Measurements from ENCODE around the gene BAAT.
"Not testable (repeated sequence)": the region's sequence is repeated elsewhere in the genome, so short reads cannot be mapped to it uniquely, and the experiment has no call there.

The BAAT gene
- total RNA-seq: 0.09 to 0.58 (median 0.17) reads per million in 3 donors

DNA sequence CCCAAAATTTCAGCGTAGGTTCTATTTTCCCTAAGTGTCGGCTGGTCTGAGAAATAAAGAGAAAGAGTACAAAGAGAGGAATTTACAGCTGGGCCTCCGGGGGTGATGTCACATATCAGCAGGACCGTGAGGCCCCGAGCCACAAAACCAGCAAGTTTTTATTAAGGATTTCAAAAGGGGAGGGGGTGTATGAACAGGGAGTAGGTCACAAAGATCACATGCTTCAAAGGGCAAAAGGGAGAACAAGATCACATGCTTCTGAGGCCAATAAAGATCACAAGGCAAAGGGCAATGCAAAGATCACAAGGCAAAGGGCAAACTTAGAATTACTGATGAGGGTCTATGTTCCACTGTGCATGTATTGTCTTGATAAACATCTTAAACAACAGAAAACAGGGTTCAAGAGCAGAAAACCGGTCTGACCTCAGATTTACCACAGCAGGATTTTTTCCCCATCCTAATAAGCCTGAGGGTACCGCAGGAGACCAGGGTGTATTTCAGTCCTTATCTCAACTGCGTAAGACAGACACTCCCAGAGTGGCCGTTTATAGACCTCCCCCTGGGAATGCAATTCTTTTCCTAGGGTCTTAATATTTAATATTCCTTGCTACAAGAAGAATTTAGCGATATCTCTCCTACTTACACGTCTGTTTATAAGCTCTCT lies at the start of gene BAAT:
BAAT (minus strand) TSS at position 134 of the 664 bp plus-strand sequence. CDS start 13,602 bp downstream, outside the sequence.
- not testable (repeated sequence) for H3K4me1 ChIP-seq (ENCODE audit: control insufficient read depth, insufficient read depth, low read length, poor library complexity, severe bottlenecking); H3K27me3 ChIP-seq (replicated peaks; ENCODE audit: control insufficient read depth, insufficient read depth, low read length, poor library complexity, severe bottlenecking); DNase-seq; H3K36me3 ChIP-seq (ENCODE audit: control insufficient read depth, insufficient read depth, low read length); H3K9me3 ChIP-seq (ENCODE audit: control insufficient read depth, low read length); H3K27ac ChIP-seq (ENCODE audit: insufficient read depth, low read length, poor library complexity, severe bottlenecking); H3K4me3 ChIP-seq (ENCODE audit: insufficient read depth, low read depth, low read length, poor library complexity, severe bottlenecking)

DNA sequence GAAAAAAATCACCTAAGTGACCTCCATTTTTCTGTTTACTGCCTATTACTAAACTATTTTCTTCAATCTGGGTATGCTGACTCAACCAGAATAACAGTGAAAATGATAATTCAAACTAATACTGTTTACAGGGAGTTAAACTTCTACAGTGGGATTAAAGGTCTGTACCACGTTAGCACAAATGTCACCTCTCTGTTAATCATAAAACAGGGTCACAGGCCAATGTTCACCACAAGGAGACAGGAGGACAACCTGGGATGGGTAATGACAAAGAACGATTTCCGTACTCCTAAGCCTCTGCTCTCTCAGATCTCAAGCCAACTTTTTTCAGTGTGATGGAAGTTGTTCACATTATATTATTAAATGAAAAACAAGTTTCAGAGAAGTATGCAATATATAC lies 48.4 kb upstream of the BAAT start:
- no peaks in the 10 kb centered on the region for H3K9me3 ChIP-seq (ENCODE audit: control insufficient read depth, low read length)
- H3K4me3 ChIP-seq (ENCODE audit: insufficient read depth, low read depth, low read length, poor library complexity, severe bottlenecking): no peak overlapping the region
- no peak overlapping the region for H3K27ac ChIP-seq (ENCODE audit: insufficient read depth, low read length, poor library complexity, severe bottlenecking)
- H3K27me3 ChIP-seq (replicated peaks; ENCODE audit: control insufficient read depth, insufficient read depth, low read length, poor library complexity, severe bottlenecking): peaks cover 4% of the 10 kb centered on the region
- no peaks in the 10 kb centered on the region for H3K4me1 ChIP-seq (ENCODE audit: control insufficient read depth, insufficient read depth, low read length, poor library complexity, severe bottlenecking)
- H3K36me3 ChIP-seq (ENCODE audit: control insufficient read depth, insufficient read depth, low read length): no peaks in the 10 kb centered on the region
- DNase-seq: no peak

DNA sequence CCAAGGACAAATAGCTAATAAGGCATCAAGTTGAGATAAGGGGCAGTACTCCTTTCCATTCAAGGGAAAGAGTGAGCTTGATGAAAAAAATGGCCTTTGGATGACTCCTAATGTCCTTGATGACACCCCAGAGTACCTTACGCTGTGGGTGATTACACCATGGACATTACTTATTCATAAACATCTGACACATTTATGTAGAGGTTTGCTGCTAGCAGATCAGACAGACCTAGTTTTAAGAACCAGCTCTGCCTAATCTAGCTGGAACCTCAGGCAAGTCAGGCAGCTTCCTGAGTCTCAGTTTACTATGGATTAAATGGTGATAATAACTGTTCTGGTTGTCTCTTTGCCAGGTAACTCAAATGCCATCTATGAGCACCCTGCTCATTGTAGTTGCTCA lies 47.9 kb upstream of the BAAT start:
- Histone ChIP-seq H3K27ac (ENCODE audit: insufficient read depth, low read length, poor library complexity, severe bottlenecking) (no peak overlapping the region), H3K27me3 (replicated peaks; ENCODE audit: control insufficient read depth, insufficient read depth, low read length, poor library complexity, severe bottlenecking) (peaks cover 4% of the 10 kb centered on the region), H3K9me3 (ENCODE audit: control insufficient read depth, low read length) (no peaks in the 10 kb centered on the region), H3K4me1 (ENCODE audit: control insufficient read depth, insufficient read depth, low read length, poor library complexity, severe bottlenecking) (no peaks in the 10 kb centered on the region), H3K4me3 (ENCODE audit: insufficient read depth, low read depth, low read length, poor library complexity, severe bottlenecking) (no peak overlapping the region), H3K36me3 (ENCODE audit: control insufficient read depth, insufficient read depth, low read length) (no peaks in the 10 kb centered on the region)
- DNase-seq: no peak

DNA sequence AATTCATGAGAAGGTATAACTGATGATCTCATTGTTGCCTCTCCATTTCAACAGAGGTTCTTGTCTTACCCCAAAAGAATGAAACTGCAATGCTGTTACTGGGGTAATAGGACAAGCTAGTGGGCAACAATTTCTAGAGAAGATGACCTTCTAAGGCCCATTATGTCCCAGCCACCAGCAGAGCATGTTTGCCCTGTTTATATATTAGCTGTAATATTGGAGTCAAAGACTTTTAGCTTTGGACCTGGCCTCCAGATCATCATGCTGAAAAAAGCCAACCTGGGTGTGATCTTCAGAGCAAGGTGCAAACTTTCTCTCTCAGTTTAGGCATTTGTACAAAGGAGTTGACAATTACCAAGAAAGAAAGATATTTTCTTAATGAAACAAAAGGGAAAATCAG lies 47.4 kb upstream of the BAAT start:
- no peak overlapping the region for H3K27ac ChIP-seq (ENCODE audit: insufficient read depth, low read length, poor library complexity, severe bottlenecking)
- H3K4me3 ChIP-seq (ENCODE audit: insufficient read depth, low read depth, low read length, poor library complexity, severe bottlenecking): no peak overlapping the region
- H3K36me3 ChIP-seq (ENCODE audit: control insufficient read depth, insufficient read depth, low read length): no peaks in the 10 kb centered on the region
- no peak for DNase-seq
- H3K4me1 ChIP-seq (ENCODE audit: control insufficient read depth, insufficient read depth, low read length, poor library complexity, severe bottlenecking): no peaks in the 10 kb centered on the region
- peaks cover 4% of the 10 kb centered on the region for H3K27me3 ChIP-seq (replicated peaks; ENCODE audit: control insufficient read depth, insufficient read depth, low read length, poor library complexity, severe bottlenecking)
- H3K9me3 ChIP-seq (ENCODE audit: control insufficient read depth, low read length): no peaks in the 10 kb centered on the region

DNA sequence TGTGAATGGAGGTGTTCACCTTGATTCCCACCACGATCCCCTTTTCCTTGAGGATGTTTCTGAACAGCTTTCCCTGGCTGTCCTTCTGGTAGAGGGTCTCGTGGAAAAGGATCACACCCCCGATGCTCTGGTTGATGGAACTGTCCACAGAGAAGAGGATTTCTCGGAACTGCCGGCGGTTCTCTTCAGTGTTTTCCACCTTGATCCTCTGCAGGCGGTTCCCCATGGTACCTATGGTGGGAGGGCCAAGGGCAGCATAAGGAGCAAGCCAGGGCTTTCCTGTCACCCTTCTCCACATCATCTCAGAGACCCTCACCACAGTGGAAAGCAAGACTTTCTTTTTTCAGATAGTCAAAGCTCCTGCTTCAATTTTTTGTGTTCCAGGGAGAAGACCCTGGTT lies 44.9 kb upstream of the BAAT start:
- no peaks in the 10 kb centered on the region for H3K36me3 ChIP-seq (ENCODE audit: control insufficient read depth, insufficient read depth, low read length)
- peaks cover under 1% of the 10 kb centered on the region for H3K27me3 ChIP-seq (replicated peaks; ENCODE audit: control insufficient read depth, insufficient read depth, low read length, poor library complexity, severe bottlenecking)
- no peak overlapping the region for H3K4me3 ChIP-seq (ENCODE audit: insufficient read depth, low read depth, low read length, poor library complexity, severe bottlenecking)
- no peaks in the 10 kb centered on the region for H3K9me3 ChIP-seq (ENCODE audit: control insufficient read depth, low read length)
- DNase-seq: no peak
- H3K27ac ChIP-seq (ENCODE audit: insufficient read depth, low read length, poor library complexity, severe bottlenecking): no peak overlapping the region
- no peaks in the 10 kb centered on the region for H3K4me1 ChIP-seq (ENCODE audit: control insufficient read depth, insufficient read depth, low read length, poor library complexity, severe bottlenecking)

DNA sequence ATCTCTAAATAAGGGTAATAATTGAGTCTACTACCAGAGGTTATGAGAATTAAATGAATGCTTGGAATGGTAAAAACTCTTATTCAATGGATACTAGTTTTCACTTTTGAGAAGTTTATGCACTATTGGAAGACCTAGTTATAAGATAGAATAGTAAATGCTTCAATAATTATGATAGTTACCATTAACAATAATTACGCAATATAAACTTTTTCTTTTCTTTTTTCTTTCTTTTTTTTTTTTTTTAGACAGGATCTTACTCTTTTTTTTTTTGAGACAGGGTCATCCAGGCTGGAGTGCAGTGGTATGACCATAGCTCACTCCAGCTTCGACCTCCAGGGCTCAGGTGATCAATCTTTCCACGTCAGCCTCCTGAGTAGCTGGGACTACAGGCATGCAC lies 44.1 kb upstream of the BAAT start:
- Histone ChIP-seq H3K4me3 (ENCODE audit: insufficient read depth, low read depth, low read length, poor library complexity, severe bottlenecking) (no peak overlapping the region), H3K27me3 (replicated peaks; ENCODE audit: control insufficient read depth, insufficient read depth, low read length, poor library complexity, severe bottlenecking) (no peaks in the 10 kb centered on the region), H3K27ac (ENCODE audit: insufficient read depth, low read length, poor library complexity, severe bottlenecking) (no peak overlapping the region), H3K4me1 (ENCODE audit: control insufficient read depth, insufficient read depth, low read length, poor library complexity, severe bottlenecking) (no peaks in the 10 kb centered on the region), H3K9me3 (ENCODE audit: control insufficient read depth, low read length) (no peaks in the 10 kb centered on the region), H3K36me3 (ENCODE audit: control insufficient read depth, insufficient read depth, low read length) (no peaks in the 10 kb centered on the region)
- no peak for DNase-seq

DNA sequence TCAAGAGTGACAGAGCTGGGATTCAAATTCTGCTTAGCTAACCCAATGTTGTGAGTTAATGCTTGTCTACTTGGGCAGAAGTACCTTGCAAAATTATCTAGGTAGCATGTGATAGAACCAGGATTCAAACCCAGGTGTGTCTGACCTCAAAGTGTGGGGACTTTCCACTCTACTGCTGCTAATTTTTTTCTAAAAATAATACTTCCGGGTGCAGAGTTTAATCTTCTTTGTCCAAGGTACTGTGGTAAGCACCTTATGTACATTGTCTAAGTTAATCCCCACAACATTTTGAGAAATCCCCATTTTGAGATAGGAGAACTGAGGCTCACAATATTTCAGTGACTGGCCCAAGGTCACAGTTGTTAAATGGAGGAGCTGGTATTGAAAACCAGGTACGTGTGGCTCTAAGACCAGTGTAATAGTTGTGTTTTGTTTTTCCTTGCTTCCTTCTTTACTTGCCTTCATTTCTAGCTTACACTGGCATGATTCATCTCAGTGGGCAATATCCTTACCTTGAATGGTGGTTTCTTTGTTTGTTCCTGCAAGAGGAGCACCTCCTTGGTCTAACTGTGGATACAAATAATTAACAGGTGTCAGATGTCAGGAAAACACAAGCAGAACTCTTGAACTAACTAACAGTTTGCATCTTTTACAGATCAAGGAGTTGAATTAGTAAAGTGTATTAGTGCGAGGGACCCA lies 43.3 kb upstream of the BAAT start:
- DNase-seq: no peak
- Histone ChIP-seq H3K27ac (ENCODE audit: insufficient read depth, low read length, poor library complexity, severe bottlenecking) (no peak overlapping the region), H3K36me3 (ENCODE audit: control insufficient read depth, insufficient read depth, low read length) (no peaks in the 10 kb centered on the region), H3K27me3 (replicated peaks; ENCODE audit: control insufficient read depth, insufficient read depth, low read length, poor library complexity, severe bottlenecking) (no peaks in the 10 kb centered on the region), H3K9me3 (ENCODE audit: control insufficient read depth, low read length) (no peaks in the 10 kb centered on the region), H3K4me1 (ENCODE audit: control insufficient read depth, insufficient read depth, low read length, poor library complexity, severe bottlenecking) (no peaks in the 10 kb centered on the region), H3K4me3 (ENCODE audit: insufficient read depth, low read depth, low read length, poor library complexity, severe bottlenecking) (no peak overlapping the region)

DNA sequence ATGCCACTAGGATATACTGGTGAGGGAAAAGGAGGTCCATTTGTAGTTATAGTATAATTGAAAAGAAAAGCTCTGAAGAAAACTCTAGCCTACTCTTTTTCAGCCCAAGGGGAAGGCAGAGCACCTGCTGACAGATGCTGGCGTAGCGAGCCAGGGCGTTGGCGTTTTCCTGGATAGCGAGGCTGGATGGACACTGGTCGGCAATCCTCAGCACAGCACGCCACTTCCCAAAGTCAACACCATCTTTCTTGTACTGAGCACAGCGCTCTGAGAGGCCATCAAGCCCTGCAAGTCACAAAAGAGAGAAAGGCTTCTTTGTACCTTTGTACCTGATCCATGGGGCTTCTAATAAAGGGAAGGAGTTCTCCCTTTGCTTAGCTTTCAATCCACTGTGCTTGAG lies 42.6 kb upstream of the BAAT start:
- no peak overlapping the region for H3K4me3 ChIP-seq (ENCODE audit: insufficient read depth, low read depth, low read length, poor library complexity, severe bottlenecking)
- DNase-seq: no peak
- H3K27ac ChIP-seq (ENCODE audit: insufficient read depth, low read length, poor library complexity, severe bottlenecking): no peak overlapping the region
- H3K4me1 ChIP-seq (ENCODE audit: control insufficient read depth, insufficient read depth, low read length, poor library complexity, severe bottlenecking): no peaks in the 10 kb centered on the region
- H3K27me3 ChIP-seq (replicated peaks; ENCODE audit: control insufficient read depth, insufficient read depth, low read length, poor library complexity, severe bottlenecking): no peaks in the 10 kb centered on the region
- H3K9me3 ChIP-seq (ENCODE audit: control insufficient read depth, low read length): no peaks in the 10 kb centered on the region
- H3K36me3 ChIP-seq (ENCODE audit: control insufficient read depth, insufficient read depth, low read length): no peaks in the 10 kb centered on the region

DNA sequence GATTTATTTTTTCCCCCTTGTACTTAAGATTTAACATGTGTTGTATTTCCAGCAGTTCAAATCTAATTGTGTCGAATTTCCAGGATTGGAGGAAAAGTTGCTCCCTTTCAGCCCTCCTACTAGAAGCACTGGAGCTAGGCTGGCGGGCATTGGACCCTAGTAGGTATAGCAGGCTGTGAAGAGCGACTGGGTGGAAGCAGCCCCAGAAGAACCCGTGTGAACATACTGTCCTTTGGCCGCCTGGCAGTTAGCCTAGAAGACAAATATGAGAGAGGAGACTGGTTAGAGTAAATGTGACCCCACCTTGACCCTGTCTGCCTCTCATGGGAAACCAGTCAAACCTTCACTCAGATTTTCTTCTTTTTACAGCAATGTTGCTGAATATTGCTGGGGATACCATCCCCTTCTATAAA lies 36.9 kb upstream of the BAAT start:
- DNase-seq: no peak
- H3K4me1 ChIP-seq (ENCODE audit: control insufficient read depth, insufficient read depth, low read length, poor library complexity, severe bottlenecking): no peaks in the 10 kb centered on the region
- no peak overlapping the region for H3K4me3 ChIP-seq (ENCODE audit: insufficient read depth, low read depth, low read length, poor library complexity, severe bottlenecking)
- H3K9me3 ChIP-seq (ENCODE audit: control insufficient read depth, low read length): peaks cover 9% of the 10 kb centered on the region
- no peaks in the 10 kb centered on the region for H3K36me3 ChIP-seq (ENCODE audit: control insufficient read depth, insufficient read depth, low read length)
- H3K27me3 ChIP-seq (replicated peaks; ENCODE audit: control insufficient read depth, insufficient read depth, low read length, poor library complexity, severe bottlenecking): no peaks in the 10 kb centered on the region
- H3K27ac ChIP-seq (ENCODE audit: insufficient read depth, low read length, poor library complexity, severe bottlenecking): no peak overlapping the region

DNA sequence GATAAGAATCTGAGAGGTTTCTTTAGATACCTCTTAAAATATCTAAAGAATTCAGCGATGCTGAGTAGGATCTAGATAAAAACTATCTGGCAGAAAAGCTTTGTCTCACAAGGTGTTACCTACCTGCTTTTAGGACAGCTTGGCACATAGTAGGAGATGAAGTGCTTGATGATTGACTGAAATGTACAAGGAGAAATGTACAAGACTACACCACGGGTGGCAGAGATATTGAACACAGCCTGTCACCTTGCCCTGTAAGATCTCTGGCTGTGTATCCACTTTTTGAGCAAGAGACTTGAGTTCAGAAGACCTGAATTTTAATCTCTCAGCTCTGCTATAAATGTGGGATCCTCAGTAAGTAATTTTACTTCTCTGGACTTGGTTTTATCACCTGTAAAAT lies 35.1 kb upstream of the BAAT start:
- H3K36me3 ChIP-seq (ENCODE audit: control insufficient read depth, insufficient read depth, low read length): no peaks in the 10 kb centered on the region
- no peaks in the 10 kb centered on the region for H3K4me1 ChIP-seq (ENCODE audit: control insufficient read depth, insufficient read depth, low read length, poor library complexity, severe bottlenecking)
- H3K27me3 ChIP-seq (replicated peaks; ENCODE audit: control insufficient read depth, insufficient read depth, low read length, poor library complexity, severe bottlenecking): no peaks in the 10 kb centered on the region
- no peak overlapping the region for H3K4me3 ChIP-seq (ENCODE audit: insufficient read depth, low read depth, low read length, poor library complexity, severe bottlenecking)
- peaks cover 18% of the 10 kb centered on the region for H3K9me3 ChIP-seq (ENCODE audit: control insufficient read depth, low read length)
- no peak for DNase-seq
- H3K27ac ChIP-seq (ENCODE audit: insufficient read depth, low read length, poor library complexity, severe bottlenecking): no peak overlapping the region
